T-helper 9 cell (primary cell): Measurements from ENCODE around the gene PBRM1.
"Not testable (repeated sequence)": the region's sequence is repeated elsewhere in the genome, so short reads cannot be mapped to it uniquely, and the experiment has no call there.

ENCODE experiments used
- DNase-seq: peaks from one replicate; pipeline ENCODE4 v3.0.0-alpha.2; 2020
- total RNA-seq, 2 donors: gene quantifications; one replicate each; lab custom pipeline; 2026; lab: John Stamatoyannopoulos, UW

Gene PBRM1
- total RNA-seq: 119 to 184 reads per million in 2 donors

DNA sequence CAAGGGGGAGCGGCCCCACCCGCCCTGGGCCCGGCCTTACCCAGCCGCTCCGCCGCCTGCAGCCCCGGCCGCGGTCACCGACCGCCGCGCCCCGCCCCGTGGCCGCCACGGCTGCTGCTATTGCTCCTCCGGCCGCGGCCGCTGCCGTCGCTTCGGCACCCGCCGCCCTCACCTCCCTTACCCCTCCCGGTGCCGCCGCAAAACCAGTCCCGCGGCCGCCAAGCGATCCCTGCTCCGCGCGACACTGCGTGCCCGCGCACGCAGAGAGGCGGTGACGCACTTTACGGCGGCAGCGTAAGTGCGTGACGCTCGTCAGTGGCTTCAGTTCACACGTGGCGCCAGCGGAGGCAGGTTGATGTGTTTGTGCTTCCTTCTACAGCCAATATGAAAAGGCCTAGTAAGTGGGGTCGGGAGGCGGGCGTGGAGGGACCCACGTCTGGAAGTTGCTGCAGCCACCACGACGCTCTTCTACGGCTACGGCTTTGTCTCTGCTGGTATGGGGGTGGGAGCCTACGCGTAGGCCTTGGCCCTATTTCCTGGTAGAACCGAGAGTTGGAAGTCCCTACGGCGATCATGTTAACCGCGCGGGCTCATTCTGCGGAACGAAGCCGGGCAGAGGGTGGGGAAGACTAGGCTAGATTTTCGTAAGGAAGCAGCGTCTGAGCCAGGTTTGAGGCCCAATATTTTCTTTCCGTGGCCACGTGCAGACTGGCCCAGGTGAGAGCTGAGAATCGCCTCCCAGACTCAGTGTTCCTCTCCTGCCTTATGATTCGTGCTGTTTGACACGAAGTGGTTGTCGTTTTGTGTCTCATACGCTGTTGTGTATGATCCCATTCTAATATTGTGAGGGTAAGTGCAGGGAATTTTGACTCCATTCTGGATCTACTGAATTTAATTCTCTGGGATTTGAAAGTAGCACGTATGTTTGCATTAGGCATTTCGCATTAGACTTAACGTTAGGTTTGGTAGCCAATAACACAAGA, at the start of gene PBRM1, which contains the start of gene GNL3:
TSS of gene PBRM1 (minus strand) at position 205 of the 983 bp plus-strand sequence.
TSS of gene GNL3 (plus strand) at position 324 of the 983 bp plus-strand sequence. CDS start at position 385, 61 bp downstream.
- peak; percentile 86 for DNase-seq

- no peak for DNase-seq
These were observed 47.7 kb upstream of the PBRM1 start for GRCh38 chr3:52733256-52733891.

- DNase-seq: no peak
These were observed 45.9 kb upstream of the PBRM1 start for GRCh38 chr3:52731590-52731989.

GRCh38 chr3:52730681-52731080, 45.0 kb upstream of the PBRM1 start:
- no peak for DNase-seq

DNA sequence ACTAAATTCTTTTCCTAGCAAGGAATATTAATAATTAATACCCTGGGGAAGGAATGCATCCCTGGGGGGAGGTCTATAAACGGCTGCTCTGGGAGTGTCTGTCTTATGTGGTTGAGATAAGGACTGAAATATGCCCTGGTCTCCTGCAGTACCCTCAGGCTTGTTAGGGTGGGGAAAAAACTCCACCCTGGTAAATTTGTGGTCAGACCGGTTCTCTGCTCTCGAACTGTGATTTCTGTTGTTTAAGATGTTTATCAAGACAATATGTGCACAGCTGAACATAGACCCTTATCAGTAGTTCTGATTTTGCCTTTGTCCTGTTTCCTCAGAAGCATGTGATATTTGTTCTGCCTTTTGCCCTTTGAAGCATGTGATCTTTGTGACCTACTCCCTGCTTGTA, 43.0 kb upstream of the PBRM1 start:
- DNase-seq: not testable (repeated sequence)

DNA sequence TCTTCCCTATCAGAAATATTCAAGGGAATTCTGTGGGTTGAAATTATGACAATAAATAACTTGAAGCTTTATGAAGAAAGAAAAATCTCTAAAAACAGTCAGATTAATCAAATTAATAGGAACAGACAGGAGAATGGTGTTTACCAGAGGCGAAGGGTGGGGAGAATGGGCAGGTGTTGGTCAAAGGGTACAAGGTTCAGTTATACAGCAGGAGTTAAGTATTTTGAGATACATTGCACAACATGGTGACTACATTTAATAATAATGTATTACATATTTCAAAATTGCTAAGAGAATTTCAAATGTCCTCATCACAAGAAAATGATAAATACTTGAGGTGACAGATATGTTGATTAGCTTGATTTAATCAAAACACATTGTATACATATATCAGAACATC, 38.8 kb upstream of the PBRM1 start:
- DNase-seq: no peak

GRCh38 chr3:52723935-52724334, 38.2 kb upstream of the PBRM1 start:
- no peak for DNase-seq

DNA sequence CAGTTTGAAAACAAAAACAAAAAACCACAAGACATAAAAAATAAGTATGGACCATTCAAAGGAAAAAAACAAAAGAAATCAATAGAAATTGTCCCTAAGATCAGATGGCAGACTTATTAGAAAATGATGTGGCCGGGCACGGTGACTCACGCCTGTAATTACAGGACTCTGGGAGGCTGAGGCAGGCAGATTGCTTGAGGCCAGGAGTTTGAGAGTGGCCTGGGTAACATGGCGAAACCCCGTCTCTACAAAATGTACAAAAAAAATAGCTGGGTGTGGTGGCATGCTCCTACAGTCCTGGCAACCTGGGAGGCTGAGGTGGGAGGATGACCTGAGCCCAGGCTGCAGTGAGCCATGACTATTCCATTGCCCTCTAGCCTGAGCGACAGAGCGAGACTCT, 36.8 kb upstream of the PBRM1 start:
- DNase-seq: no peak

DNA sequence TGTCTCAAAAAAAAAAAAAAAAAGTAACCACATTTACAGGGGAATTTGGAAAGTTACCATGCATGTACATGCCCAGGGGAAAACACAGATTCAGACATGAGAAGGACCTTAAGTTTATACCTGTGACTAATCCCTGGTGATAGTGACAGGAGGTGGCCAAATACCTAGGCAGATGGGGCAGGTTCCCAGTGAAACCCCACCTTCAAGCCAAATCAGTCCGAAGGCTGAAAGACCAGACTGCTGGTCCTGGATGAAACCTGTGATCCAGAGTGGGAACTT, 36.0 kb upstream of the PBRM1 start:
- no peak for DNase-seq

- no peak for DNase-seq
These were observed 35.5 kb upstream of the PBRM1 start for GRCh38 chr3:52721002-52721729.

GRCh38 chr3:52719618-52720017, 33.9 kb upstream of the PBRM1 start:
- DNase-seq: no peak

GRCh38 chr3:52715714-52716305, 30.1 kb upstream of the PBRM1 start:
- no peak for DNase-seq

- DNase-seq: no peak
These were observed 28.9 kb upstream of the PBRM1 start for GRCh38 chr3:52714335-52715302.

GRCh38 chr3:52712291-52713212, 26.8 kb upstream of the PBRM1 start:
- no peak for DNase-seq

DNA sequence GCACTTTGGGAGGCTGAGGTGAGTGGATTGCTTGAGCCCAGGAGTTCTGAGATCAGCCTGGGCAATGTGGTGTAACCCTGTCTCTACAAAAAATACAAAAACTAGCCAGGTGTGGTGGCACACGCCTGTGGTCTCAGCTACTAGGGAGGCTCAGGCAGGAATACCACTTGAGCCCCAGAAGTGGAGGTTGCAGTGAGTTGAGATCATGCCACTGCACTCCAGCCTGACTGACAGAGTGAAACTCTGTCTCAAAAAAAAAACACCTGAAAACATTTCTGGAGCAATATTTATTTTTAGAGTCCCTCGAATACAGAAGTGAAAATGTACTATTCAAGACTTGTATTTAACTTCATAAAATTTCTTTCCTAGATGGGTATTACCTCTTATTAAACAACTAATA, 24.8 kb upstream of the PBRM1 start:
- no peak for DNase-seq

- DNase-seq: no peak
These were observed 21.9 kb upstream of the PBRM1 start for GRCh38 chr3:52707585-52707984.

DNA sequence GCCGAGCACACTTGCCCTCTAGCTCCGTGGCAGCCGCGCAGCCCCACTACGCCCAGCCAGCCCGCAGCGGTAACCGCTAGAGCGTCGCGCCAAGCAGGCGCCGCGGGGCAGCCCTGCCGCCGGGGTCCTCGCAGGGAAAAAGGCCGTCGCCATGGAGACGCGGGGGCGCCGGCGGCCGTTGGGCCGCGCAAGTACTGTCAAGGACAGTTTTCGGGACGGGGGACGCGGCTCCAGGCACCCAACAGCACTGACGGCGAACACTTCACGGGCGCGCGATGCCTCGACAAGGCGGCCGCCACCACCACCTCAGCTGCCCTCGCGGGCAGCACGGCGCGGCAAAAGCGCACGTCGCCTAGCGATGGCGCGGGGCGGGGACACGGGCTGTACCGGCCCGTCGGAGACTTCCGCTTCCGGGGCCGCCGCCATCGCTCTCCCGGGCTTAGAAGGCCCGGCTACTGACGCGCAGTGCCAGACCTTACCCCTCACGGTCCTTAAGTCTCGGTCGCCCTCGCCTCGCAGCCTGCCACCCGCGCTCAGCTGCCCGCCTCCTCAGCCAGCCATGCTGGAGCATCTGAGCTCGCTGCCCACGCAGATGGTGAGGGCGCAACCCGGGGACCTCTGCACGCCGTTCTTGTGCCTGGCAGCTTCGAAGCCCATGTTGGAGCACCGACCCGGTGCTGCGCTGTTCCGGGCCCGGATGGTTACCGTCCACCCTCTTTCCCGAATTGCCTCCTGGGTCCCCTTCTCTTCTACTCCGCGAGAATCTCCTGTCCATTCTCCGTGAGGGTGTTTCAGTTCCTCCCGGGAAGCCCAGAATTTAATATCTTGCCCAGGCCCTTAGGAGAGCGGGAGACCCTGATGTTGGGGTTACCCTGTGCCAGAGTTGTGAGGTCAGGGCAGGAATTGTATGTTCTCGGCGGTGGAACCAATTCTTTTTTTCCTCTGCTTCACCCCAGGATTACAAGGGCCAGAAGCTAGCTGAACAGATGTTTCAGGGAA, 20.3 kb upstream of the PBRM1 start, which contains the start of the genes GLT8D1 and SPCS1:
TSS of gene GLT8D1 (minus strand) at position 104 of the 999 bp plus-strand sequence. CDS start 5,331 bp downstream, outside the sequence.
TSS of gene SPCS1 (plus strand) at position 419 of the 999 bp plus-strand sequence. CDS start at position 560, 141 bp downstream.
- DNase-seq: peak; percentile 81

- no peak for DNase-seq
These were observed 19.6 kb upstream of the PBRM1 start for GRCh38 chr3:52705438-52705687.
